DND-41 (cell line): ENCODE results near the gene RGS11.

Experiments used
- ATAC-seq: fragments of 200-7000 bp; cut with Tn5 transposase; 3 replicates; pipeline ENCODE4 v1.9.1; 2021; ENCODE audit warnings: low read depth; ENCODE audit not compliant: insufficient read depth
- DNase-seq: peaks from one replicate; pipeline ENCODE4 v3.0.0-alpha.2; 2020
- H2AFZ ChIP-seq: 2 replicates; pipeline ENCODE4 v1.6.0; 2012; ENCODE audit warnings: low read depth, low read length
- H3K27ac ChIP-seq: 2 replicates; pipeline ENCODE4 v1.5.1; 2012; ENCODE audit warnings: low read length, inconsistent platforms
- H3K27me3 ChIP-seq: fragments of 200-600 bp; sonication (generic); 2 replicates; pipeline ENCODE4 v1.6.0; 2012; ENCODE audit warnings: low read length, mild to moderate bottlenecking, inconsistent platforms; ENCODE audit not compliant: insufficient read depth, poor library complexity
- H3K36me3 ChIP-seq: 2 replicates; pipeline ENCODE4 v1.5.1; 2012; ENCODE audit warnings: low read length, inconsistent platforms; ENCODE audit not compliant: insufficient read depth
- H3K4me1 ChIP-seq: 2 replicates; pipeline ENCODE4 v1.5.1; 2012; ENCODE audit warnings: mild to moderate bottlenecking, low read length; ENCODE audit not compliant: insufficient read depth
- H3K4me2 ChIP-seq: 2 replicates; pipeline ENCODE4 v1.6.0; 2012; ENCODE audit warnings: mild to moderate bottlenecking, moderate library complexity, low read length, inconsistent platforms; ENCODE audit not compliant: insufficient read depth
- H3K4me3 ChIP-seq, 2 experiments: fragments of 200-600 bp in 1 of 2; shearing (Covaris generic) in 1 of 2; 2 replicates each; pipeline ENCODE4 v1.5.1; 2012 to 2016; ENCODE audit warnings: inconsistent platforms in 2 of 2, low read length in 2 of 2, mild to moderate bottlenecking in 2 of 2, low read depth in 1 of 2, moderate library complexity in 1 of 2
- H3K79me2 ChIP-seq: 2 replicates; pipeline ENCODE4 v1.6.0; 2012; ENCODE audit warnings: low read length, inconsistent platforms; ENCODE audit not compliant: insufficient read depth
- H3K9ac ChIP-seq: 2 replicates; pipeline ENCODE4 v1.6.0; 2012; ENCODE audit warnings: low read depth, mild to moderate bottlenecking, inconsistent platforms, low read length, moderate library complexity
- H3K9me3 ChIP-seq: 2 replicates; pipeline ENCODE4 v1.5.1; 2012; ENCODE audit warnings: low read length, moderate library complexity, mild to moderate bottlenecking, inconsistent platforms; ENCODE audit not compliant: insufficient read depth, severe bottlenecking
- H4K20me1 ChIP-seq: 2 replicates; pipeline ENCODE4 v1.6.0; 2012; ENCODE audit warnings: low read length; ENCODE audit not compliant: insufficient read depth
- CTCF ChIP-seq: IDR thresholded peaks from 2 replicates; pipeline ENCODE4 v1.5.1; 2012; ENCODE audit warnings: borderline replicate concordance, low read length, moderate library complexity, mild to moderate bottlenecking; ENCODE audit not compliant: poor library complexity, severe bottlenecking; ENCODE audit errors: extremely low read depth
- EZH2 ChIP-seq: IDR thresholded peaks from 3 replicates; pipeline ENCODE4 v1.6.1; 2012; ENCODE audit warnings: borderline replicate concordance, low read depth, mild to moderate bottlenecking, moderate library complexity, low read length, inconsistent platforms; ENCODE audit not compliant: severe bottlenecking

The RGS11 gene

DNA sequence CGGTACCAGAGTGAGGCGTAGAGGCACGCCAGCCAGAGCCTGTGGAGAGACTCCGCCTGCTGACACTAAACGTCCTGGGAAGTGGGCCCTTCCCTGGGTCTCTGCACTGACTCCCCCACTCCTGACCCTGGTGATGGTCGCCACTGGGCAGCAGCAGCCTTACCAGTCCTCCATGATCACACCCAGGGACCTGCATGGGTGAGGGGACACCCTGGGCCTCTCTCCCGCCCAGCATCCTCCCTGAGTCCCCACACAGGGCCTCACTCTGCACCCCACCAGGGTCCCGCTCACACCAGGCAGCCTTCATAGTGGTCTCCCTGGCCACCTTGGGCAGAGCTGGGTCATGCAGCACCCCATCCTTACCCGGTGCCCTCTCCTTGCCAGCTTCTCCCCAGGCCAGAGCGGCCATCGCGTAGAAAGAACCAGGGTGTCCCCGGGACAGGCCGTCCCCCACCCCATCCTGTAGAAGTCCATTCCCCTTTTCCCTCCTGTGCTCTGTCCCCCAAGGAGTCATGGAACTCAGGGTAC is 10.7 kb downstream of the RGS11 start:
- H3K4me3 ChIP-seq = no peak overlapping the region
- DNase-seq = no peak
- H2AFZ ChIP-seq = no peak overlapping the region
- H3K79me2 ChIP-seq = no peaks in the 10 kb centered on the region
- no peaks in the 10 kb centered on the region for H3K4me1 ChIP-seq
- H3K9ac ChIP-seq = no peak overlapping the region
- no peak overlapping the region for H3K27ac ChIP-seq
- no peaks in the 10 kb centered on the region for H4K20me1 ChIP-seq
- peaks cover 46% of the 10 kb centered on the region for H3K36me3 ChIP-seq
- TF ChIP-seq CTCF (no peak), EZH2 (no peak)
- no peaks in the 10 kb centered on the region for H3K9me3 ChIP-seq
- no peak for ATAC-seq
- H3K27me3 ChIP-seq = no peaks in the 10 kb centered on the region
- H3K4me2 ChIP-seq = no peak overlapping the region

DNA sequence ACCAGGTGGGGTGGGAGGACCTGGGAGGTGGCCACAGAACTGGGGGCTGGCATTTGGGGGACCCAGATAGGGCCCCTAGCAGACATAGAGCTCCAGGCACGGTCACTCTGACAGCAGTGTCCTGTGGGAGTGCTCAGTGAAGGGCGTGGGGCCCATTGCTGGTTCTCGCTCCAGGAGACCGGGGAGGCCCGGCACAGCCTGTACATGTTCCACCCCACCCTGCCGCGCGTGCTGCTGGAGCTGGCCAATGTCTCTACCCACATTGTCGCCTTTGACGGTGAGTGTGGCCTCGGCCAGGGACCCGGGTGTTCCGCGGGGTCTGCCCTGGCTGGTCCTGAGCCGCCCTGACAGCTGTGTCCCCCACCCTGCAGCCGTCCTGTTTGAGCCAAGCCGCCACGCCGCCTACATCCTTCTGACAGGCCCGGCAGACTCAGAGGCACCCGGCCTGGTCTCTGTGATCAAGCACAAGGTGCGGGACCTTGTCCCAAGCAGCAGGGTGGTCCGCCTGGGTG is 11.2 kb downstream of the RGS11 start:
- ATAC-seq (no peak), DNase-seq (no peak)
- no peak for TF ChIP-seq CTCF
- TF ChIP-seq EZH2 = no peak
- Histone ChIP-seq H3K4me3 (no peak overlapping the region), H3K4me2 (no peak overlapping the region), H3K9ac (no peak overlapping the region), H4K20me1 (no peaks in the 10 kb centered on the region), H3K27me3 (no peaks in the 10 kb centered on the region), H3K79me2 (no peaks in the 10 kb centered on the region), H3K36me3 (peaks cover 52% of the 10 kb centered on the region), H3K9me3 (no peaks in the 10 kb centered on the region), H2AFZ (no peak overlapping the region), H3K27ac (no peak overlapping the region), H3K4me1 (no peaks in the 10 kb centered on the region)

DNA sequence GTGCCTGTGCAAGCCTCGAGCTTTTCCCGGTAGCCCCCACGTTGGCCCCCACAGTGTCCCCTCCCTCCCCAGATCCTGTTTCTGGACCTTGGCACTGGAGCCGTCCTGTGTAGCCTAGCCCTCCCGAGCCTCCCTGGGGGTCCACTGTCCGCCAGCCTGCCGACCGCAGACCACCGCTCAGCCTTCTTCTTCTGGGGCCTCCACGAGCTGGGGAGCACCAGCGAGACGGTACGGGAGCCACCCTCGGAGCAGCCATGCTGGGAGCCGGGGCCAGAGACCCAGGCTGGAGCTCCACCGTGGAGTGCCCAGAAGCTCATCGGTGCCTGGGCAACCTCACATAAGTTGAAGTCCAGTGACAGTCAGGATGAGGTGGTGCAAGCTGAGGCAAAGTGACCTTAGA is 11.8 kb downstream of the RGS11 start:
- no peak overlapping the region for H3K4me2 ChIP-seq

More for the DNA sequence above, 11.8 kb downstream of the RGS11 start:
- Histone ChIP-seq H3K9me3 (no peaks in the 10 kb centered on the region), H3K27ac (no peak overlapping the region), H2AFZ (no peak overlapping the region), H3K4me3 (no peak overlapping the region), H3K79me2 (no peaks in the 10 kb centered on the region), H3K27me3 (no peaks in the 10 kb centered on the region), H3K9ac (no peak overlapping the region), H3K4me1 (no peaks in the 10 kb centered on the region), H4K20me1 (no peaks in the 10 kb centered on the region), H3K36me3 (peaks cover 52% of the 10 kb centered on the region)
- DNase-seq = no peak
- no peak for ATAC-seq
- no peak for TF ChIP-seq EZH2
- TF ChIP-seq CTCF = no peak
